ENCODE data around the gene CLK1. TPM values are rescaled to one million over a fixed set of nuclear protein-coding genes. Genes with fewer than 3 reads are reported as not detected.
A peak's percentile ranks its signal among the peaks of the same experiment; 100 is the strongest.

The CLK1 gene
- total and polyA plus RNA-seq, 9 of the 15 experiments (the other 6 are each of a cell fraction or from before 2014, with no cell fraction given), result 29.3 to 99.2 (median 47.0) TPM

DNA sequence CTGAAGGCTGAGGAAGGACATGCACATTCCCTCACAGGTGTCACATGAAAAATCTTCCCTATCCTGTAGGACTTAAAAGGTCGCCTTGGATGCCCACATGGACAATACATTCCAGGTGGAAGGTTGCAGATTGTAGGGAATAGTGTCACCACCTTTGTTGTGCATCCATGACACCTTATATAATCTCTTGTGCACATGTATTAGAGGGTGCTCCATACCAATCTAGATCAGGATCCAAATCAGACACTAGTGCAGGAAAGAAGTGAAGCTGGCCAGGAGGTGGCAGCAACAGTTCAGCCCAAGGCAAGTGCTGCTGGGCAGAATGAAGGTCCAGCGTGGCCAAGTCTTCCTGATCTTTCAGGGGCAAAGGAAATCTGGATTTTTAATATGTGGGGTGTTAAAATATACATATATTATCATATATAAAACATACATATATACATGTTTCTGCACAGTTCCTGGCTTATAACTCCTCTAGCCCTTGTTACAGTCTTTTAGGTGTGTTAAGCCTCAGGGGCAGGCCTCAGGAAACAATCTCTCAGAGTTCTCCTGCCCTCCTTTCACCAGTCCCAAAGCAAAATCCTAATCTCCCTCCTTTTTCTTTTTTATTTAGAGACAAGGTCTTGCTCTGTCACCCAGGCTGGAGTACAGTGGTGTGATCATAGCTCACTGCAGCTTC is 41.3 kb upstream of the CLK1 start:
- ATAC-seq (peak; percentile 88), FAIRE-seq (peak; percentile 80)
- no peak for TF ChIP-seq SREBF2 (CRISPR knock-in tag; IDR thresholded peaks at IDR 0.05)
- TF ChIP-seq, protein P1, sequence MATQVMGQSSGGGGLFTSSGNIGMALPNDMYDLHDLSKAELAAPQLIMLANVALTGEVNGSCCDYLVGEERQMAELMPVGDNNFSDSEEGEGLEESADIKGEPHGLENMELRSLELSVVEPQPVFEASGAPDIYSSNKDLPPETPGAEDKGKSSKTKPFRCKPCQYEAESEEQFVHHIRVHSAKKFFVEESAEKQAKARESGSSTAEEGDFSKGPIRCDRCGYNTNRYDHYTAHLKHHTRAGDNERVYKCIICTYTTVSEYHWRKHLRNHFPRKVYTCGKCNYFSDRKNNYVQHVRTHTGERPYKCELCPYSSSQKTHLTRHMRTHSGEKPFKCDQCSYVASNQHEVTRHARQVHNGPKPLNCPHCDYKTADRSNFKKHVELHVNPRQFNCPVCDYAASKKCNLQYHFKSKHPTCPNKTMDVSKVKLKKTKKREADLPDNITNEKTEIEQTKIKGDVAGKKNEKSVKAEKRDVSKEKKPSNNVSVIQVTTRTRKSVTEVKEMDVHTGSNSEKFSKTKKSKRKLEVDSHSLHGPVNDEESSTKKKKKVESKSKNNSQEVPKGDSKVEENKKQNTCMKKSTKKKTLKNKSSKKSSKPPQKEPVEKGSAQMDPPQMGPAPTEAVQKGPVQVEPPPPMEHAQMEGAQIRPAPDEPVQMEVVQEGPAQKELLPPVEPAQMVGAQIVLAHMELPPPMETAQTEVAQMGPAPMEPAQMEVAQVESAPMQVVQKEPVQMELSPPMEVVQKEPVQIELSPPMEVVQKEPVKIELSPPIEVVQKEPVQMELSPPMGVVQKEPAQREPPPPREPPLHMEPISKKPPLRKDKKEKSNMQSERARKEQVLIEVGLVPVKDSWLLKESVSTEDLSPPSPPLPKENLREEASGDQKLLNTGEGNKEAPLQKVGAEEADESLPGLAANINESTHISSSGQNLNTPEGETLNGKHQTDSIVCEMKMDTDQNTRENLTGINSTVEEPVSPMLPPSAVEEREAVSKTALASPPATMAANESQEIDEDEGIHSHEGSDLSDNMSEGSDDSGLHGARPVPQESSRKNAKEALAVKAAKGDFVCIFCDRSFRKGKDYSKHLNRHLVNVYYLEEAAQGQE (IDR thresholded peaks at IDR 0.05; ENCODE audit: borderline replicate concordance), result peak; percentile 59; the same call in 1 of the 2 replicates
- TF ChIP-seq, protein P1 (CRISPR knock-in tag; IDR thresholded peaks at IDR 0.05; ENCODE audit: low read depth), result no peak
- peak; percentile 74 for TF ChIP-seq SMC3 (conservative IDR thresholded peaks at IDR 0.05; ENCODE audit: insufficient read depth, low read depth, low read length)
- 0 out of 2 replicates have a peak, but pooled peaks have one; percentile 36 for TF ChIP-seq ARID2 (IDR thresholded peaks at IDR 0.05)
- TF ChIP-seq, protein P2, sequence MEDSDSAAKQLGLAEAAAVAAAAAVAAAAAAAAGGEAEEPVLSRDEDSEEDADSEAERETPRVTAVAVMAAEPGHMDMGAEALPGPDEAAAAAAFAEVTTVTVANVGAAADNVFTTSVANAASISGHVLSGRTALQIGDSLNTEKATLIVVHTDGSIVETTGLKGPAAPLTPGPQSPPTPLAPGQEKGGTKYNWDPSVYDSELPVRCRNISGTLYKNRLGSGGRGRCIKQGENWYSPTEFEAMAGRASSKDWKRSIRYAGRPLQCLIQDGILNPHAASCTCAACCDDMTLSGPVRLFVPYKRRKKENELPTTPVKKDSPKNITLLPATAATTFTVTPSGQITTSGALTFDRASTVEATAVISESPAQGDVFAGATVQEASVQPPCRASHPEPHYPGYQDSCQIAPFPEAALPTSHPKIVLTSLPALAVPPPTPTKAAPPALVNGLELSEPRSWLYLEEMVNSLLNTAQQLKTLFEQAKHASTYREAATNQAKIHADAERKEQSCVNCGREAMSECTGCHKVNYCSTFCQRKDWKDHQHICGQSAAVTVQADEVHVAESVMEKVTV (CRISPR knock-in tag; IDR thresholded peaks at IDR 0.05), result peak; percentile 48; the same call in 1 of the 2 replicates
- TF ChIP-seq RAD21 (CRISPR knock-in tag; conservative IDR thresholded peaks at IDR 0.05 in 1 of 2, IDR thresholded peaks at IDR 0.05 in 1 of 2), result peak; percentile 71 to 76
- TF ChIP-seq ZNF668 (CRISPR knock-in tag; IDR thresholded peaks at IDR 0.05), result no peak
- 0 out of 2 replicates have a peak, but pooled peaks have one; percentile 25 for TF ChIP-seq SUPT5H (IDR thresholded peaks at IDR 0.05)
- peak; percentile 69; the same call in 1 of the 2 replicates for TF ChIP-seq STAG1 (CRISPR knock-in tag; IDR thresholded peaks at IDR 0.05; ENCODE audit: borderline replicate concordance)

More for the DNA sequence above, 41.3 kb upstream of the CLK1 start:
- Histone ChIP-seq H3K27me3 (ENCODE audit: control insufficient read depth in 2 of 2, insufficient read depth in 2 of 2, low read length in 2 of 2) (no peaks in the 10 kb centered on the region), H3K4me3 (no peak overlapping the region), H3K4me1 (replicated peaks in 1 of 2; ENCODE audit: control insufficient read depth in 2 of 2, insufficient read depth in 2 of 2, low read length in 2 of 2) (no peaks in the 10 kb centered on the region), H3K4me2 (ENCODE audit: insufficient read depth, low read length) (no peak overlapping the region), H3K9me1 (ENCODE audit: control insufficient read depth, insufficient read depth, low read length) (no peaks in the 10 kb centered on the region), H4K20me1 (replicated peaks; ENCODE audit: control insufficient read depth, insufficient read depth, low read length) (no peaks in the 10 kb centered on the region), H3K27ac (ENCODE audit: extremely low read depth, low read depth, low read length) (no peak overlapping the region), H3K79me2 (ENCODE audit: control insufficient read depth, insufficient read depth, low read length) (no peaks in the 10 kb centered on the region), H3K36me3 (ENCODE audit: control insufficient read depth, insufficient read depth, low read length) (peaks cover 58% of the 10 kb centered on the region; the same call in 2 of the 3 replicates), H3K9me3 (replicated peaks; ENCODE audit: control insufficient read depth, insufficient read depth, low read depth, low read length) (no peaks in the 10 kb centered on the region), H2AFZ (ENCODE audit: low read depth, low read length) (no peak overlapping the region), H3K9ac (ENCODE audit: insufficient read depth in 1 of 2, low read depth in 2 of 2, low read length in 2 of 2) (no peak overlapping the region)
- in situ Hi-C loops (cut with MboI), result loop anchor here (5.0 to 25.0 kb wide), 3 partner anchors 169 to 457 kb away; partner anchors contain the start of genes FLACC1, HYCC2 and NDUFB3
- BruUV-seq (replicated peaks), result no TSS peak
- ChIA-PET POLR2A (interaction anchor here (0.5 to 1.3 kb wide), 6 partner anchors 14 to 327 kb away, joined by 3 to 5 read pairs (median 3); no protein-coding TSS in a partner anchor), CTCF (ENCODE audit: low intra/inter-chr PET ratio) (interaction anchor here (0.7 to 1.9 kb wide), 4 partner anchors 14 to 271 kb away, joined by 3 to 11 read pairs (median 6); no protein-coding TSS in a partner anchor)
- DNase-seq (ENCODE audit: extremely low read depth in 1 of 4, low spot score in 3 of 4), result peak; percentile 14 to 67 (median 28)
- intact Hi-C loops (cut with micrococcal nuclease), result loop anchor here (1.0 kb wide), 4 partner anchors 164 to 327 kb away; no protein-coding TSS in a partner anchor
- 52% methylated on average over 2 of the region's 2 CpGs for WGBS (ENCODE audit: insufficient coverage, low coverage, missing lambda C conversion rate)

Data from K562 (cell line).